CD4-positive, alpha-beta T cell (primary cell): ENCODE measurements around the gene POLR1E. TPM values are rescaled to one million over a fixed set of nuclear protein-coding genes. Genes with fewer than 3 reads are reported as not detected.
A peak's percentile ranks its signal among the peaks of the same experiment; 100 is the strongest.

Experiments used
- ATAC-seq: fragments of 200-7000 bp; cut with Tn5 transposase; one replicate; pipeline ENCODE4 v1.10.0; 2022; ENCODE audit warnings: mild to moderate bottlenecking; ENCODE audit not compliant: poor library complexity
- CTCF ChIA-PET: fragments of 350-600 bp; sonication (Branson Sonifier 250); formaldehyde crosslinking; loops from one replicate; lab custom pipeline; 2021; ENCODE audit warnings: antibody characterized with exemption, inconsistent platforms; lab: Charles Lee
- POLR2A ChIA-PET: fragments of 350-600 bp; sonication (Branson Sonifier 250); formaldehyde crosslinking; loops from one replicate; lab custom pipeline; 2021; ENCODE audit warnings: antibody characterized with exemption, inconsistent platforms; lab: Charles Lee
- DNase-seq, 14 experiments: peaks; one replicate each; pipeline ENCODE4 v3.0.0-alpha.2; 2013 to 2020; ENCODE audit warnings: mixed read lengths in 2 of 14
- H3K27ac ChIP-seq, 2 donors: one replicate each; pipeline versions ENCODE4 v1.5.1 to v1.7.0; 2013; ENCODE audit warnings: low read length in 2 of 2, low read depth in 1 of 2, mild to moderate bottlenecking in 1 of 2
- H3K27me3 ChIP-seq, 2 experiments: 1 replicate in 1 of 2; 2 replicates in 1 of 2; pipeline versions ENCODE4 v1.6.1 to v1.7.0; 2013; ENCODE audit warnings: low read length in 2 of 2, control low read depth in 1 of 2, mild to moderate bottlenecking in 1 of 2, moderate library complexity in 1 of 2; ENCODE audit not compliant: insufficient read depth in 2 of 2, control insufficient read depth in 1 of 2
- H3K36me3 ChIP-seq: one replicate; pipeline ENCODE4 v1.6.1; 2013; ENCODE audit warnings: low read length, control low read depth; ENCODE audit not compliant: insufficient read depth
- H3K4me1 ChIP-seq: one replicate; pipeline ENCODE4 v1.6.1; 2013; ENCODE audit warnings: low read length, control low read depth; ENCODE audit not compliant: insufficient read depth
- H3K4me3 ChIP-seq: one replicate; pipeline ENCODE4 v1.5.1; 2013; ENCODE audit warnings: mild to moderate bottlenecking, low read length, moderate library complexity
- H3K9me3 ChIP-seq, 2 experiments: 1 replicate in 1 of 2; 2 replicates in 1 of 2; pipeline versions ENCODE4 v1.6.1 to v1.7.0; 2013; ENCODE audit warnings: low read length in 2 of 2, mild to moderate bottlenecking in 2 of 2, control low read depth in 1 of 2, moderate library complexity in 1 of 2; ENCODE audit not compliant: control insufficient read depth in 1 of 2, insufficient read depth in 1 of 2
- H3K27ac Mint-ChIP-seq: one replicate; pipeline ENCODE4 v1.8.0; 2020; ENCODE audit warnings: mixed read lengths
- H3K27me3 Mint-ChIP-seq: one replicate; pipeline ENCODE4 v1.8.0; 2021; ENCODE audit warnings: mixed read lengths
- H3K36me3 Mint-ChIP-seq: one replicate; pipeline ENCODE4 v1.8.0; 2021; ENCODE audit warnings: low read depth, mixed read lengths
- H3K4me1 Mint-ChIP-seq: one replicate; pipeline ENCODE4 v1.8.0; 2021; ENCODE audit warnings: low read depth, mixed read lengths
- H3K4me3 Mint-ChIP-seq: one replicate; pipeline ENCODE4 v1.8.0; 2020; ENCODE audit warnings: mild to moderate bottlenecking, mixed read lengths
- H3K9me3 Mint-ChIP-seq: one replicate; pipeline ENCODE4 v1.8.0; 2020; ENCODE audit warnings: mixed read lengths
- CTCF ChIP-seq: fragments of 200-600 bp; IDR thresholded peaks from one replicate; pipeline ENCODE4 v1.8.0; 2022; ENCODE audit warnings: antibody characterized with exemption, mild to moderate bottlenecking
- intact Hi-C, 2 experiments: fragments of 100-400 bp; cut with DNase I in 1 of 2; cut with micrococcal nuclease in 1 of 2; formaldehyde crosslinking; loops; one replicate each; pipeline versions ENCODE4 v1.15.1 to v1.9.0; 2023 to 2025; cut with DNase I, micrococcal nuclease
- total RNA-seq, 174 experiments: library from RNA in 2 of 174; stranded (reverse) in 2 of 174; gene quantifications; one replicate each; pipeline ENCODE4 v1.2.3 and lab custom pipeline; 2021 to 2026

POLR1E gene
- total RNA-seq, 2 experiments from 2014 or later = 28.9 to 29.7 TPM

DNA sequence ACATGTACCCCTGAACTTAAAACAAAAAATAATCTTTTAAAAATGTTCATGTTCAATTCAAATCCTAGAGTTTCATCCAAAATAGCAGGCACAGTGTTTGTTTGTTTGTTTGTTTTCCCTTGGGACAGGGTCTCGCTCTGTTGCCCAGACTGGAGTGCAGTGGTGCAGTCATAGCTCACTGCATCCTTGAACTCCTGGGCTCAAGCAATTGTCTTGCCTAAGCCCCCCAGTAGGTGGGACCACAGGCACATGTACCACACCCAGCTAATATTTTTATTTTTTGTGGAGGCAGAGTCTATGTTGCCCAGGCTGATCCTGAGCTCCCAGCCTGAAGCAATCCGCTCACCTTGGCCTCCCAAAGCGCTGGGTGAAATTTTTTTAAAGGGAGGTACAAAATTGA, 5.0 kb upstream of the POLR1E start:
- Histone ChIP-seq H3K9me3 (no peaks in the 10 kb centered on the region), H3K4me3 (no peak overlapping the region), H3K27me3 (peaks cover 0 to 3% of the 10 kb centered on the region in 2 experiments), H3K36me3 (no peaks in the 10 kb centered on the region), H3K4me1 (peaks cover 8% of the 10 kb centered on the region), H3K27ac (no peak overlapping the region)
- Mint-ChIP-seq H3K4me3 (no peak overlapping the region), H3K36me3 (peaks cover 2% of the 10 kb centered on the region), H3K9me3 (no peaks in the 10 kb centered on the region), H3K27ac (no peak overlapping the region), H3K27me3 (peaks cover 49% of the 10 kb centered on the region), H3K4me1 (peaks cover 11% of the 10 kb centered on the region)
- DNase-seq (no peak), ATAC-seq (no peak)
- intact Hi-C loops = loop anchor here in 1 of 2 experiments (5.0 to 10.0 kb wide), 5 partner anchors 272 to 996 kb away; partner anchors contain the start of genes SHB and TRMT10B
- ChIA-PET POLR2A (interaction anchor here (0.6 to 1.6 kb wide), 2 partner anchors 15 to 269 kb away, joined by 3 to 7 read pairs; no protein-coding TSS in a partner anchor), CTCF (interaction anchor here (1.5 kb wide), 1 partner anchor 11 kb away, joined by 3 read pairs; no protein-coding TSS in a partner anchor)
- TF ChIP-seq CTCF = no peak

GRCh38 chr9:37486256-37486615, 488 bp downstream of the POLR1E start:
- intact Hi-C loops = loop anchor here (2.0 to 10.0 kb wide), 9 partner anchors 63 to 1001 kb away; partner anchors contain the start of genes GRHPR (in 2 of the 2), DCAF10 (in 1 of the 2) and SLC25A51 (in 1 of the 2)
- H3K27me3 ChIP-seq = peaks cover 0 to 3% of the 10 kb centered on the region in 2 experiments
- peak overlapping the region; percentile 67 to 70 for H3K27ac ChIP-seq
- peak overlapping the region; percentile 89 for H3K4me3 ChIP-seq
- DNase-seq = peak in 1 of 14 experiments; percentile 9
- H3K27me3 Mint-ChIP-seq = peaks cover 7% of the 10 kb centered on the region
- ChIA-PET CTCF (interaction anchor here (0.6 to 1.1 kb wide), 2 partner anchors 19 to 22 kb away, joined by 3 read pairs; no protein-coding TSS in a partner anchor), POLR2A (interaction anchor here (0.9 to 4.5 kb wide), 9 partner anchors 10 to 365 kb away, joined by 3 to 52 read pairs (median 6); partner anchors contain the start of genes FBXO10, TOMM5 and ZBTB5)
- peak overlapping the region; percentile 92 for H3K27ac Mint-ChIP-seq
- H3K9me3 ChIP-seq = no peaks in the 10 kb centered on the region
- H3K4me1 Mint-ChIP-seq = peaks cover 52% of the 10 kb centered on the region
- peaks cover 33% of the 10 kb centered on the region for H3K36me3 ChIP-seq
- peak overlapping the region; percentile 94 for H3K4me3 Mint-ChIP-seq
- H3K4me1 ChIP-seq = peaks cover 29% of the 10 kb centered on the region
- no peak for ATAC-seq
- no peak for TF ChIP-seq CTCF
- no peaks in the 10 kb centered on the region for H3K9me3 Mint-ChIP-seq
- peaks cover 50% of the 10 kb centered on the region for H3K36me3 Mint-ChIP-seq

GRCh38 chr9:37486616-37487548, 1.1 kb downstream of the POLR1E start:
- H3K36me3 Mint-ChIP-seq = peaks cover 56% of the 10 kb centered on the region
- Histone ChIP-seq H3K4me3 (peak overlapping the region; percentile 89), H3K27ac (peak overlapping the region in 1 of 2 donors; percentile 70), H3K4me1 (peaks cover 29% of the 10 kb centered on the region), H3K36me3 (peaks cover 40% of the 10 kb centered on the region), H3K9me3 (no peaks in the 10 kb centered on the region), H3K27me3 (no peaks in the 10 kb centered on the region)
- peak overlapping the region; percentile 94 for H3K4me3 Mint-ChIP-seq
- ATAC-seq (no peak), DNase-seq (no peak)
- peaks cover 52% of the 10 kb centered on the region for H3K4me1 Mint-ChIP-seq
- no peak for TF ChIP-seq CTCF
- no peaks in the 10 kb centered on the region for H3K9me3 Mint-ChIP-seq
- peak overlapping the region; percentile 92 for H3K27ac Mint-ChIP-seq
- CTCF ChIA-PET = interaction anchor here (0.6 to 1.1 kb wide), 2 partner anchors 19 to 23 kb away, joined by 3 read pairs; no protein-coding TSS in a partner anchor
- intact Hi-C loops = loop anchor here (2.0 to 10.0 kb wide), 9 partner anchors 64 to 1002 kb away; partner anchors contain the start of genes GRHPR (in 2 of the 2), DCAF10 (in 1 of the 2) and SLC25A51 (in 1 of the 2)
- H3K27me3 Mint-ChIP-seq = peaks cover under 1% of the 10 kb centered on the region
- POLR2A ChIA-PET = interaction anchor here (1.0 to 4.5 kb wide), 6 partner anchors 9 to 90 kb away, joined by 3 to 52 read pairs (median 6); partner anchors contain the start of genes FBXO10 and ZBTB5
